Mesodermal cell (in vitro differentiated cells): ENCODE data around the gene KHDRBS2.

ENCODE experiments used
- H3K27ac ChIP-seq: 2 replicates; pipeline ENCODE4 v1.7.0; 2013; ENCODE audit warnings: mild to moderate bottlenecking, low read depth, low read length, moderate library complexity; ENCODE audit not compliant: severe bottlenecking
- H3K36me3 ChIP-seq: 2 replicates; pipeline ENCODE4 v1.7.1; 2013; ENCODE audit warnings: mild to moderate bottlenecking, low read length, moderate library complexity; ENCODE audit not compliant: control insufficient read depth, insufficient read depth
- H3K4me1 ChIP-seq: one replicate; pipeline ENCODE4 v1.7.1; 2013; ENCODE audit warnings: mild to moderate bottlenecking, low read length; ENCODE audit not compliant: insufficient read depth, control insufficient read depth, poor library complexity, severe bottlenecking
- H3K4me3 ChIP-seq: 2 replicates; pipeline ENCODE4 v1.7.0; 2013; ENCODE audit warnings: low read length, control low read depth, mild to moderate bottlenecking; ENCODE audit not compliant: insufficient read depth, poor library complexity, severe bottlenecking; ENCODE audit errors: extremely low read depth
- H3K9me3 ChIP-seq: 2 replicates; pipeline ENCODE4 v1.7.1; 2013; ENCODE audit warnings: mild to moderate bottlenecking, low read length, moderate library complexity; ENCODE audit not compliant: control insufficient read depth
- WGBS, 2 experiments: methylation state at CpG; one replicate each; pipeline ENCODE4 v1.1.5; 2013; ENCODE audit warnings: missing lambda C conversion rate in 2 of 2; ENCODE audit not compliant: insufficient coverage in 2 of 2; 5-methylcytosine and 5-hydroxymethylcytosine counted together

KHDRBS2 gene

GRCh38 chr6:62103186-62103859 is 182.7 kb downstream of the KHDRBS2 start:
- no peaks in the 10 kb centered on the region for H3K36me3 ChIP-seq
- H3K4me3 ChIP-seq: no peak overlapping the region
- H3K27ac ChIP-seq: no peak overlapping the region
- 90 to 95% methylated on average over 4 of the region's 8 CpGs for WGBS, 2 experiments
- peaks cover 3% of the 10 kb centered on the region for H3K9me3 ChIP-seq
- no peaks in the 10 kb centered on the region for H3K4me1 ChIP-seq

GRCh38 chr6:62102387-62102786 is 183.6 kb downstream of the KHDRBS2 start:
- Histone ChIP-seq H3K36me3 (no peaks in the 10 kb centered on the region), H3K27ac (no peak overlapping the region), H3K4me1 (no peaks in the 10 kb centered on the region), H3K4me3 (no peak overlapping the region), H3K9me3 (peaks cover 3% of the 10 kb centered on the region)
- 71 to 100% methylated on average over 2 to 5 of the region's 5 CpGs for WGBS, 2 experiments

GRCh38 chr6:62090442-62091229 is 195.4 kb downstream of the KHDRBS2 start:
- Histone ChIP-seq H3K27ac (no peak overlapping the region), H3K9me3 (no peaks in the 10 kb centered on the region), H3K4me1 (no peaks in the 10 kb centered on the region), H3K36me3 (no peaks in the 10 kb centered on the region), H3K4me3 (no peak overlapping the region)
- 84 to 93% methylated on average over 3 of the region's 5 CpGs for WGBS, 2 experiments

GRCh38 chr6:62089781-62090180 is 196.2 kb downstream of the KHDRBS2 start:
- Histone ChIP-seq H3K4me3 (no peak overlapping the region), H3K9me3 (no peaks in the 10 kb centered on the region), H3K27ac (no peak overlapping the region), H3K4me1 (no peaks in the 10 kb centered on the region), H3K36me3 (no peaks in the 10 kb centered on the region)
- WGBS, 2 experiments: 85 to 94% methylated on average over 3 of the region's 3 CpGs

- Histone ChIP-seq H3K9me3 (no peaks in the 10 kb centered on the region), H3K36me3 (no peaks in the 10 kb centered on the region), H3K4me3 (no peak overlapping the region), H3K27ac (no peak overlapping the region), H3K4me1 (no peaks in the 10 kb centered on the region)
- 14 to 75% methylated on average over 1 of the region's 2 CpGs for WGBS, 2 experiments
Measured at GRCh38 chr6:62086047-62086446, 200.0 kb downstream of the KHDRBS2 start.

- Histone ChIP-seq H3K9me3 (no peaks in the 10 kb centered on the region), H3K4me1 (no peaks in the 10 kb centered on the region), H3K36me3 (no peaks in the 10 kb centered on the region), H3K4me3 (no peak overlapping the region), H3K27ac (no peak overlapping the region)
- WGBS, 2 experiments: no CpG with 5 or more reads among the region's 2 CpGs
Measured at GRCh38 chr6:62075869-62076268, 210.2 kb downstream of the KHDRBS2 start.

DNA sequence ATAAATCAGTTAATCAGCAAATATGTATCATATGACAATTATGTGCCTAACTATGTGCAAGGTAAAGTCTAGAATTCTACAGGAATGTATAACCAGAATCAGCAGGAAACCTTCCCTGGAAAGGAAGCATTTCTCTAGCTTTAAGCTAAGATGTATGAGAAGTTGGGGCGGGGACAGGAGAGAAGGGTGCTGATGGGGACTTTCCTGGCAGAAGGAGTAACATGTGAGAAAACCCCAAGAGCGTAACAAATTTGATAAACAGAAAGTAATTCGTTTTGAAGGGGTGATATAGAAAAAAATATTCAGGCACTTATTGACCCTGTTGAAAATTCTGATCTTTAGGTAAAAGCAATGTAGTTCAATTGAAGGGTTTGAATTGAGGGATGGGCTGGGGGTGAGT is 226.1 kb downstream of the KHDRBS2 start:
- WGBS, 2 experiments: 88 to 98% methylated on average over 2 to 3 of the region's 3 CpGs
- H3K4me1 ChIP-seq: no peaks in the 10 kb centered on the region
- no peak overlapping the region for H3K4me3 ChIP-seq
- no peak overlapping the region for H3K27ac ChIP-seq
- no peaks in the 10 kb centered on the region for H3K36me3 ChIP-seq
- H3K9me3 ChIP-seq: no peaks in the 10 kb centered on the region

- no peaks in the 10 kb centered on the region for H3K36me3 ChIP-seq
- H3K4me1 ChIP-seq: no peaks in the 10 kb centered on the region
- H3K4me3 ChIP-seq: no peak overlapping the region
- H3K9me3 ChIP-seq: no peaks in the 10 kb centered on the region
- H3K27ac ChIP-seq: no peak overlapping the region
Measured at GRCh38 chr6:62057300-62057699, 228.7 kb downstream of the KHDRBS2 start.

DNA sequence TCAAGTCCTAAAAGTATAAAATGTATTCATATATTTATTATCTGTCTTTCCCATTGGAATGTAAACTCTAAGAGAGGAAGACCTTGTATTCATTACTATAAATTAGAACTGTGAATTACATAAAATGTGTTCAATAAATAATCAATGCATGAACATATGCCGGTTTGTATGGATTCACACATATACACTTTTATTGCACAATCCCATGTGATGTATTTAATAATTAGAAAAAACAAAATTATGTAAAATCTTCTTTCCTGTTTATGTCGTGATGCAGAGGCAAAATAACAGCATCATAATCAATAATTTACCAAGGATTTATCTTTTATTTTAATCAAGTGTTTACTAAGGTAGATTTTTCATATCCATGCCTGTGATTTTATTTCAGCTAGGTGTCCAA is 240.5 kb downstream of the KHDRBS2 start:
- no CpG with 5 or more reads among the region's 2 CpGs for WGBS, 2 experiments
- Histone ChIP-seq H3K9me3 (no peaks in the 10 kb centered on the region), H3K27ac (no peak overlapping the region), H3K4me3 (no peak overlapping the region), H3K4me1 (no peaks in the 10 kb centered on the region), H3K36me3 (no peaks in the 10 kb centered on the region)

DNA sequence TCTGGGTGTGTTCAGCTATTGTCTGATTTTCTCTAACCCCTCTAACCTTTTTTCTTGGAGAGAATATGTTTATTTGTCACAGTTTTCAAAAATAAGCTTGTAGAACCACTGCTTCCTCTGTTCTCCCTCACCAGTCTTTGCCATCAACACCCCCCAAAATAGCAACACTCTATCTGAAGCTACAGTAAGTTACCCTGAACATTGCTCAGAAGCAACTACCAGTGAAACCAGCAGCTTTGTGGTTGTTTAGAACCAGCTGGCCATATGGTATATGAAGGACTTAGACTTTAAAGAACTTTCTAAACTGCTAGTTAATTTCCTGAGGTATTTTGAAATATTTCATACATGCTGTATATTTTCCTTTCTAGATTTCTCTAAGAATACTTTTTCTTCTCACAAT is 242.9 kb downstream of the KHDRBS2 start:
- H3K27ac ChIP-seq: no peak overlapping the region
- H3K4me3 ChIP-seq: no peak overlapping the region
- no peaks in the 10 kb centered on the region for H3K4me1 ChIP-seq
- H3K9me3 ChIP-seq: no peaks in the 10 kb centered on the region
- H3K36me3 ChIP-seq: no peaks in the 10 kb centered on the region

DNA sequence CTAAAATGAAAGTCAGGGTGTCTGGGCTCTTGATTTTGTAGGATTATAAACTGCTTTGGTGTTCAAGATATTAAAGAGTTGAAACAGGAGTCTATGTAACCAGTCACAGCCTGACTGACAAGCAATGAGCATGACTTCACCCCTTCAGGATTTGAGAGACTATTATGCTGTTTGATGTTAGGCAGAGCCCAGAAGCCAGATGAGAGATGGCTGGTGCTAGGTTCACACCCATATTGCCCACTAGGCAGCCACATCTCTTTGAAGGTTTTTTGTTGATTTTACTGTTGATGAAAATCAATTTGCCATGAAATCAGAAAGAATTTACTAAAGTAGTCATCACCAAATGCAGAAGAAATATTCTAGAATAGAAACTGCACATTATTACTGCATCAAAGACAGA is 243.6 kb downstream of the KHDRBS2 start:
- Histone ChIP-seq H3K4me3 (no peak overlapping the region), H3K36me3 (no peaks in the 10 kb centered on the region), H3K4me1 (no peaks in the 10 kb centered on the region), H3K27ac (no peak overlapping the region), H3K9me3 (no peaks in the 10 kb centered on the region)
